Measurements from ENCODE around the gene RFTN1. TPM values are rescaled to one million over a fixed set of nuclear protein-coding genes. Genes with fewer than 3 reads are reported as not detected.

The RFTN1 gene
- total and polyA plus RNA-seq, 2 donors (not counting 1 experiment from before 2014, with no cell fraction given), result 32.4 to 156 TPM

GRCh38 chr3:16536344-16536663, 22.8 kb upstream of the RFTN1 start:
- Mint-ChIP-seq H3K4me3 (peak overlapping the region; percentile 65), H3K27me3 (peaks cover 8% of the 10 kb centered on the region), H3K4me1 (peaks cover 6% of the 10 kb centered on the region), H3K9me3 (ENCODE audit: insufficient read depth) (no peaks in the 10 kb centered on the region), H3K27ac (no peak overlapping the region)
- Histone ChIP-seq H3K4me1 (ENCODE audit: control insufficient read depth in 2 of 2, insufficient read depth in 2 of 2, low read length in 2 of 2) (peaks cover 4 to 5% of the 10 kb centered on the region in 2 donors), H3K9me3 (ENCODE audit: control extremely low read depth in 1 of 3, control insufficient read depth in 2 of 3, insufficient read depth in 1 of 3, low read length in 2 of 3) (peaks cover 0 to 3% (median 0%) of the 10 kb centered on the region in 3 donors), H3K27ac (ENCODE audit: low read length in 2 of 2) (no peak overlapping the region), H3K9ac (ENCODE audit: low read length) (peak overlapping the region; percentile 39), H3K4me3 (ENCODE audit: control extremely low read depth in 1 of 5, extremely low read depth in 1 of 5, insufficient read depth in 1 of 5, low read depth in 2 of 5, low read length in 4 of 5) (peak overlapping the region in 3 of 5 experiments; percentile 39 to 44 (median 43)), H3K36me3 (replicated peaks in 1 of 2; ENCODE audit: control extremely low read depth in 1 of 2, control insufficient read depth in 1 of 2, extremely low read depth in 1 of 2, insufficient read depth in 2 of 2, low read length in 1 of 2) (no peaks in the 10 kb centered on the region), H3K27me3 (replicated peaks in 1 of 4; ENCODE audit: control extremely low read depth in 1 of 4, control insufficient read depth in 3 of 4, insufficient read depth in 4 of 4, low read length in 3 of 4) (peaks cover 0 to 6% (median 2%) of the 10 kb centered on the region in 4 experiments), H3K79me2 (ENCODE audit: control insufficient read depth, insufficient read depth, low read length) (peaks cover 3% of the 10 kb centered on the region), H4K20me1 (ENCODE audit: control insufficient read depth, insufficient read depth, low read length, poor library complexity, severe bottlenecking) (no peaks in the 10 kb centered on the region), H2AFZ (ENCODE audit: insufficient read depth, low read depth, low read length, poor library complexity, severe bottlenecking) (peak overlapping the region; percentile 66), H3K4me2 (replicated peaks; ENCODE audit: low read depth, low read length, poor library complexity, severe bottlenecking) (peak overlapping the region; percentile 54)
- TF ChIP-seq EZH2 (IDR thresholded peaks at IDR 0.05; ENCODE audit: borderline replicate concordance, insufficient read depth, low read depth, low read length, poor library complexity, severe bottlenecking) (no peak), CTCF (IDR thresholded peaks at IDR 0.05) (no peak)
- ATAC-seq (ENCODE audit: low read depth), result no peak
- CTCF ChIA-PET, result interaction anchor here (0.7 to 2.2 kb wide), 7 partner anchors 9 to 293 kb away, joined by 3 to 14 read pairs (median 3); no protein-coding TSS in a partner anchor
- no peak for DNase-seq
- POLR2A ChIA-PET, result no interaction called here
- 100% methylated on average over 3 of the region's 4 CpGs for WGBS (ENCODE audit: insufficient coverage)
- intact Hi-C loops (cut with micrococcal nuclease), result no loop called here

- no peak overlapping the region for H2AFZ ChIP-seq (ENCODE audit: insufficient read depth, low read depth, low read length, poor library complexity, severe bottlenecking)
- 100% methylated on average over 3 of the region's 8 CpGs for WGBS (ENCODE audit: insufficient coverage)
- peaks cover 4 to 5% of the 10 kb centered on the region in 2 donors for H3K4me1 ChIP-seq (ENCODE audit: control insufficient read depth in 2 of 2, insufficient read depth in 2 of 2, low read length in 2 of 2)
- DNase-seq (no peak), ATAC-seq (ENCODE audit: low read depth) (no peak)
- Mint-ChIP-seq H3K4me3 (no peak overlapping the region), H3K27ac (no peak overlapping the region), H3K4me1 (peaks cover 6% of the 10 kb centered on the region), H3K9me3 (ENCODE audit: insufficient read depth) (no peaks in the 10 kb centered on the region), H3K27me3 (peaks cover 8% of the 10 kb centered on the region)
- CTCF ChIA-PET, result interaction anchor here (0.9 kb wide), 1 partner anchor 244 kb away, joined by 3 read pairs; no protein-coding TSS in a partner anchor
- peaks cover 13% of the 10 kb centered on the region for H3K79me2 ChIP-seq (ENCODE audit: control insufficient read depth, insufficient read depth, low read length)
- H3K4me3 ChIP-seq (ENCODE audit: control extremely low read depth in 1 of 5, extremely low read depth in 1 of 5, insufficient read depth in 1 of 5, low read depth in 2 of 5, low read length in 4 of 5), result no peak overlapping the region
- no peak for TF ChIP-seq EZH2 (IDR thresholded peaks at IDR 0.05; ENCODE audit: borderline replicate concordance, insufficient read depth, low read depth, low read length, poor library complexity, severe bottlenecking)
- TF ChIP-seq CTCF (IDR thresholded peaks at IDR 0.05), result no peak
- peaks cover 0 to 3% (median 0%) of the 10 kb centered on the region in 3 donors for H3K9me3 ChIP-seq (ENCODE audit: control extremely low read depth in 1 of 3, control insufficient read depth in 2 of 3, insufficient read depth in 1 of 3, low read length in 2 of 3)
- no peaks in the 10 kb centered on the region for H3K36me3 ChIP-seq (replicated peaks in 1 of 2; ENCODE audit: control extremely low read depth in 1 of 2, control insufficient read depth in 1 of 2, extremely low read depth in 1 of 2, insufficient read depth in 2 of 2, low read length in 1 of 2)
- intact Hi-C loops (cut with micrococcal nuclease), result no loop called here
- POLR2A ChIA-PET, result no interaction called here
- peaks cover 0 to 6% (median 2%) of the 10 kb centered on the region in 4 experiments for H3K27me3 ChIP-seq (replicated peaks in 1 of 4; ENCODE audit: control extremely low read depth in 1 of 4, control insufficient read depth in 3 of 4, insufficient read depth in 4 of 4, low read length in 3 of 4)
- no peaks in the 10 kb centered on the region for H4K20me1 ChIP-seq (ENCODE audit: control insufficient read depth, insufficient read depth, low read length, poor library complexity, severe bottlenecking)
- H3K9ac ChIP-seq (ENCODE audit: low read length), result no peak overlapping the region
- no peak overlapping the region for H3K27ac ChIP-seq (ENCODE audit: low read length in 2 of 2)
- H3K4me2 ChIP-seq (replicated peaks; ENCODE audit: low read depth, low read length, poor library complexity, severe bottlenecking), result no peak overlapping the region
These were observed 21.3 kb upstream of the RFTN1 start for GRCh38 chr3:16534640-16535262.
